ENCODE measurements around the gene AGPAT3.

GRCh38 chr21:43816611-43817071 is 48.4 kb upstream of the AGPAT3 start:
- TF ChIP-seq EP300 (IDR thresholded peaks at IDR 0.05) (no peak), CTCF (IDR thresholded peaks at IDR 0.05) (no peak)

Data from ovary (tissue), 3 donors.